Activated naive CD4-positive, alpha-beta T cell treated with anti-CD3 and anti-CD28 coated beads, Interleukin-2, amount 50 U/mL, for 16 hours (primary cell): ENCODE measurements around the gene OR10A6.

Experiments used
- DNase-seq: peaks from one replicate; pipeline ENCODE4 v3.0.0-alpha.2; 2020

Gene OR10A6

DNA sequence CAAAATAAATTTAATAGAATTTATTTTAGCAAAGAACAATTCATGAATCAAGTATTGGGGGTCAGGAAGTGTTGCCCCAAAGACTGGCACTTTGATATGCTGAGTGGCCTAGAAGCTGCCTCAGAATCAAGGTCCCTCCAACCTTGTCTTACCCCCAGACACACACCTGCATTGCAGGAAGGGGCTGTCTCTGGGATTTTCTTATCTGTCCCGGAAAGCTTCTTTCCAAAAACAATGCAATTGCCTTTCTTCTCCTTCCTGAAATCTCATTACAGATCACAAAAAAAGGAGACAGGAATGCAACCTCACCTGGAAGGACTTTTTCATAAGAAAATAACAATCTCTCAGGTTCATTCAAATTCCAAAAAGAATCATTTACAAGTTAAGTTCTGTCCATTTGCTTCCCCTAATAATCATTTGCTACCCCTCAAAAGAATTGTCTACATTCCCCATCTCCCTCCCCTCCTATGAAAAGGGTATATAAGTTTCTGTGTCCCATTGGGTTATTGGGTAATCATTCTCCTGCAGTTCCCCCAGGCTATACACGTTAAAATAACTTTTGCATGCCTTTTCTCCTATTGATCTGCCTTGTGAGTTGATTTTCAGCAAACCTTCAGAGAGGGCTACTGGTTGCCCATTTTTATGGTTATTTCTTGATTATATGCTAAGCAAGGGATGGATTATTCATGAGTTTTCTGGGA lies 21.3 kb downstream of the OR10A6 start:
- no peak for DNase-seq

GRCh38 chr11:7907121-7907520 lies 23.9 kb downstream of the OR10A6 start:
- DNase-seq: no peak

- DNase-seq: no peak
Measured at GRCh38 chr11:7906481-7906880, 24.6 kb downstream of the OR10A6 start.

DNA sequence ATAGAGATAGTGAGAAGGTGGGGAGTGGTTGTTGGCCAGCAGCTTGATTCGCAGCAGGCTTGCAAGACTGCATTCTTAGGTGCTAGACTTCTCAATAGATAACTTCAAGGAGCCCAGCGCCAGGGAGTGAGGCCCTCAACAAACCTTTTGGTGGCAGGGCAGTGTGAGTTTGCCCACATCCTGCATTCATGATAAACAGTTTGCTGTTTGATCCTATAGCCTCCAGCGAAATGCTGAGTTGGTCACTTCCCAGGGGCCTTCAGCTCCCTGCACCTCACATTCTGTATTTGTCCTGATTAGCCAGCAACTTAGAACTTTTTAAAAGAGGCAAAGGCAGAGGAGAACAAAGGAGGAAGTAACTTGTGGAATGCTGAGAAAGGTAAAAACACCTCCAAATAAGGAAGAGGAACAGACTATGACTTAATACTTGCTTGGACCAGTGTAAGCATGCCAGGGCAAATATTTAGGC lies 25.1 kb downstream of the OR10A6 start:
- no peak for DNase-seq

DNA sequence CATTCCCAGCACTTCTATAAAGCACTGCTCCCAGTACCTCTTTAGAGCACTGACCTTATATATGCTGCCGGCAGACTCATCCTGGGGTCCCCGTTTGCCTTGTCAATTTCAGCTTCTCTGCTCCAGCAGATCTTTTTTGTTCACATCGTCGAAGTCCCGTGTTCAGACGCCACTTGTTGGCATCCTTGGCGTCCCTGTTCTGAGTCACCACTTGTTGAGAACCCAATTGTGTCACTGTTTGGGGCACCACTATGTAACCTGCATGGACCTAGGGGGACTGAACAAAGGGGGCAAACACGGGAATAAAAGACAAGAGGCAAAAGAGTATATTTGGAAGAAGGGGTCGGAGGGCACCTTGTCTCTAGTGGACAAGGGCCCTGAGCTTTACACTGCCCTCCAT lies 25.5 kb downstream of the OR10A6 start:
- DNase-seq: no peak

- no peak for DNase-seq
Measured at GRCh38 chr11:7904917-7905316, 26.2 kb downstream of the OR10A6 start.

DNA sequence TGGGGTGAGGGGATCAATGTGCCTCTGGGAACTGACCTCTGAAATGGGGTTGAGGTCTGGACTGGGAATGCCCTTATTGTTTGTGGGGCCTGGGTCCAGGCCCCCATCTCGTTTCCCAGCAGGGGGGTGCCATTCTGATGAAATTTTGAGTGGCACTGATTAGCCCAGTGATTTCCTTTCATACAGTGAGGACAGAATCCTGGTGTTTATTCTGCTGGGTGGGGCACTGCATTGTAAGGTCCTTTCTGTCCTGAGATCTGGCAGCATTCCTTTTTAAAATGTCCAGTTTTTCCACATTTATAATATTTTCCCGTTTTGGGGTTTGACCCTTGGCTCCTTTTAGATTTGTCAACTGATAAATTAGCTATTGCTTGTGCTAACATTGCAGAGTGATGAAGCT lies 27.1 kb downstream of the OR10A6 start:
- DNase-seq: no peak

GRCh38 chr11:7901319-7901854 lies 29.7 kb downstream of the OR10A6 start:
- no peak for DNase-seq

DNA sequence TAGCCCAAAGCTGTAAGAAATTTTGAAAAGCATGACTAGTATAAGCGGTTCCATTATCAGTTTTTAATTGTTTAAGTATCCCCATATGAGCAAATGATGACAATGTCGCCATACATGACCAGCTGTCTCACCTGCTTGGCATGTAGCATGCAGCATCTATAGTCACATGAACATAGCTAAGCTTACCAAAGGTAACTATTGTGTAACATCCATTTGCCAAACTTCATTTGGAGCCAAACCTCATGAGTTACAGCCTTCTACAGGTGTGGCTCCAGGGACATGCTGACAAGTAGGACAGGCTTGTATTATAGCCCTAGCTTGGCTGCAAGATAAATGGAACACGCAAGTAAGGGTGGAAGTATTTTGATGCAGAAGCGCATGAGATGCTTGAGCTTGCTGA lies 30.4 kb downstream of the OR10A6 start:
- DNase-seq: no peak

GRCh38 chr11:7899418-7899817 lies 31.6 kb downstream of the OR10A6 start:
- no peak for DNase-seq

DNA sequence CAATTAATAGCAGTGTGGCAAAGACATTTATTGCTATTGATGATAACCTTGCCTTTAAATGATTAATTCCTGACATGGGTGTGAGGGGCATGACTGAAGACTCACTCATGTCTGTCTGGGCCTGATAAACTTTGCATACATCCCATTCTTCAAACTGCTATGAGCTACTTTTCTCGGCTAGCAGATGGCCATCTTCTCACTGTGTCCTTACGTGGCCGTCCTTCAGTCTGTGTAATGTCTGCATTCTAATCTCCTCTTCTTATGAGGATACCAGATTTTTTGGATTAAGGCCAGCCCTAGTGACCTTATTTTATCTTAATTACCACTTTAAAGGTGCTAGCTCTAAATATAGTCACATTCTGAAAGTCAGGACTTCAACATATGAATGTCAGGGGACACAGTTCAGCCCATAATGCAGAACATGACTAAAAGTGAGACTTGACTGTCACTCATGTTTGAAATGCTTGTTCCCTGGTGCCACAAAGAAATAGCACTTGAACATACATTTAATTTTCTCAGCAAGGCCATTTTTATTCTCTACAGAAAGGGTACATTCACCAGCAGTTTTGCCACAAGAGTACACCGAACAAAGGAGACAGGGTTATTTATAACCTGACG lies 32.3 kb downstream of the OR10A6 start:
- no peak for DNase-seq

- DNase-seq: no peak
Measured at GRCh38 chr11:7896009-7896785, 34.9 kb downstream of the OR10A6 start.

DNA sequence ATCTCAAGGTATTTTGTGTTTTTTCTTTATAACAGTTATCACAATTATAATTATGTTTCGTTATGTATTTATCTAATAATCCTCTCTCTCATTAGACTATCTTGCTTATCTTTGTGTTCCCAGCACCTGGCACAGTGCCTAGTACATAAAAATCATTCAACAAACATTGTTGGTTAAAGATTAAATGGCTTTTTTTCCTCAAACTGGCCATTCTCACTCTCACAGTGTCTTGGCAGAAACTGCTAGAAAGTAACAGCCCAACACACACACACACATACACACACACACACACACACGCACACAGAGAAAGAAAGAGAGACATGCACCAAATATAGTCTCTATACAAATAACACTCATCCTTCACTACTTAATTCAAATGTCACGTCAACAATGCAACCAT lies 36.8 kb downstream of the OR10A6 start:
- no peak for DNase-seq

DNA sequence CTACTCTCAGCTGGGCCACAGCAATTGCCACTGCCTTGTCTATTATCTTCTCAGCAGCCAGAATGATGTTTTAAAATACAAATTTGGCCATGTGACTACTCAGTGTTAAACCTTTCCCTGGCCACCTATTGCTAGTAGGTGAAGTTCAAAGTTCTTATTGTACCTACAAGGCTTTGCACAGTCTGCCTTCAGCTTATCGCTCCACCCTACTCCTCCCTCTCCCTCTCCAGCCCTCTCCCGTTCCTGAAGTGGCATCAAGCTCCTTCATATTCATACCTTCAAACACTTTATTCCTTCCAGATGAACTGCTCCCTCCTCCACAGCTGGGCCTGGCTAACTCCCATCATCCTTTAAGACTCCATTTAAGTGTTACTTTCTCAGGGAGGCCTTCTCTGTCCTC lies 37.3 kb downstream of the OR10A6 start:
- no peak for DNase-seq

DNA sequence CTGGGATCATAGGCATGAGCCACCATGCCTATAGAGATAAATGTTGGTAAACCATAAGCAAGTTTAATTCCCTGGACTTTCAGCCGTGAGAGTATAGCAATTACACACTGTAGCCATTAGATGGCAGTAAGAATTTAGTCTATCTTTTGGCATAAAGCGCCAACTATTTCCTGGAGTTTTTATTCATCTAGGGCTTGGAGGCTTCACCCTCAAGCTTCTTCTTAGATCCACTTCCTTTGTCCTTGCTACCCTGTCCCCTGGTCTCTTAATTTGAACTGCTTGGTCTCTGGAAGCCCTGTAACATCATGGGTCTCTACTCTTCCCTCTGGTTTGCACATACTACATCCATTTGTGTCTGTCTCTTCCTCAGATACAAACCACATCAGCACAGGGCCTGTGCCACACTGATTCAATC lies 38.2 kb downstream of the OR10A6 start:
- no peak for DNase-seq

DNA sequence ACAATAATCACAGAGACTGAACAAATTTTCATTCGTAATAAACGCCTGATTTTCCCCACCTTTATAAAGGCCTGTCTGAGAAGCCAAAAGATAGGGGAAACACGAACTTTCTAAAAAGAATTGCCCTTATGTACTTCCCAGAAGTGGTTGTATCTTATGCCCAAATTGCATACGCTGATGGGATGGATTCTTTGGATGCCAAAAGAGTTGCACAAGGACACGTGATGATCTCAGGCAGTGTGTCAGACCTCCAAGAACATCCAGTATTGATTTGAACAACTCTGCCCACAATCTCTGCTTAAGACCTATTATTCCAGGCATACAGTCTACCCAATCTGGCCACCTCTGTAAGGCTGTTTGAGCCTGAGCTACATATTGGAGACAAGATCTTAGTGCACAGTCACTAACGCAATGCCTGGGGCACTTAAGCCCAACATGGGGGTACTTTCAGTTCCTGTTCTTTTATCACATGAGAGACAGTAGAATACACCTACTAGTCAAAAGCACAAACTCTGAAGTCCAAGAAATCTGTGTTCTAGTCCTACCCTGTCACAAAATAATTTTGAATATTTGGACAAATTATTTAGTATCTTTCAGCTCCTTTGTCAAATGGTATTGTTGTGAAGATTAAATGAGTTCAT lies 38.9 kb downstream of the OR10A6 start:
- no peak for DNase-seq

DNA sequence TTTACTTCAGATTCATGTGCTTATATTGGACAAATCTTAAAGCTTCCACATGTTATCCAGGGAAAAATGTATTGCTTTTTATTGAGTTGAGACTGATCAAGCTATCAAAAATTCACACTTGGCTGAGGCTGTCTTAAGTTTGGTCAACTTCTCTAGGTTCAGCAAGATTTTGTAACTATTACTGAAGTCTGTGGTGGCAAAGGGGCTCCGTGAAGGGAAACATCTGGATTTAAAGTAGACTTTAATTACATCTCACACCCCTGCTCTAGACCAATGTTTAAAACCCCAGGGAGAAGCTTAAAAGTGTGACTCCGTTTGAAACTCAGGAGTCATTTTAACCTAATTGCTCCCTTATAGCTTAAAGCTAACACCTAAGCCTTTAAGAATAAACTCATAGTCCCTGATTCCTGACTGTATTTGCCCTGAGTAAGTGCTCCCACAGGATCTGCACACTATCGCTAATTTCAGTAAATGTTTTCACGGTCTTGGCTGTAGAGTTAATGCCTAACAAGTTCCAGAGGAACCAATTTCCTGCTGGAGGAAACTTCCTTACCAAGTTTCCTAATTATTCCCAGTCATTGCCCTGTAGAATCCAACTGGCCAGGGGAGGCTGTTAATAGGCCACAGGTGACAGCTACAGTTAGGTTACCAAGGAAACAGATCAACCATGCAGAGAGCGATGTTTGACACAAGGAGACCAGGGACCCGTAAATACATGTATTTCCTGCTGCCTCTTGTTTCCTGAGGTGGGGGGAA lies 40.5 kb downstream of the OR10A6 start:
- DNase-seq: no peak

DNA sequence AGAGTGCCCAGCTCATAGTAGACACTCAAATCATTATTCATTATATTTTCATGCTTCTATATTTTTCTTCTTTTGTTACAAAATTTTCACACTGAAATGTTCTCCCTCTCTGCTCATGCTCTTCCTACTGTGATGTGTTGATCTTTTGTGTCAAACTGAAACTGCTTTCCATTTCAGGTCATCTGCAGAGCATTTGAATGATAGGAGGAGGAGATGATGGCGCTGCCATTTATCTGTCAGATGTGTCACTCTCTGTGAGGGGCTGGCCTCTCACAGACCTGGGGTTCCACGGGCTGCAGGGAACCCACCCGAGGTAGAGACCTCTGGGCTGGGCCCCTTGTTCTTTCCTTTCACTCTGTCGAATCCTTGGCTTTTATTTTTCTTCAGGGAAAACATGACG lies 41.1 kb downstream of the OR10A6 start:
- DNase-seq: no peak

- DNase-seq: no peak
Measured at GRCh38 chr11:7882860-7883259, 48.2 kb downstream of the OR10A6 start.
